ENCODE measurements around the gene PABPC3. TPM values are rescaled to one million over a fixed set of nuclear protein-coding genes. Genes with fewer than 3 reads are reported as not detected.

Gene PABPC3
- total RNA-seq, 2 donors from 2014 or later: 0.15 to 0.35 TPM

- WGBS, 2 experiments (ENCODE audit: insufficient coverage in 1 of 2, insufficient read length in 1 of 2): 50 to 52% methylated on average over 5 to 6 of the region's 6 CpGs
- Histone ChIP-seq H3K27me3 (ENCODE audit: control insufficient read depth, insufficient read depth, low read length, poor library complexity, severe bottlenecking) (no peaks in the 10 kb centered on the region), H3K9me3 (ENCODE audit: control insufficient read depth, low read length) (no peaks in the 10 kb centered on the region), H3K36me3 (ENCODE audit: control insufficient read depth, insufficient read depth, low read length) (no peaks in the 10 kb centered on the region), H3K4me1 (ENCODE audit: control insufficient read depth, insufficient read depth, low read length) (no peaks in the 10 kb centered on the region), H3K9ac (ENCODE audit: extremely low read depth, low read length, poor library complexity, severe bottlenecking) (no peak overlapping the region), H3K27ac (ENCODE audit: low read depth, low read length) (no peak overlapping the region), H3K4me3 (ENCODE audit: low read length) (no peak overlapping the region)
- Mint-ChIP-seq H3K36me3 (ENCODE audit: low read depth) (no peaks in the 10 kb centered on the region), H3K9me3 (no peaks in the 10 kb centered on the region), H3K27ac (no peak overlapping the region), H3K27me3 (ENCODE audit: insufficient read depth) (no peaks in the 10 kb centered on the region), H3K4me1 (no peaks in the 10 kb centered on the region), H3K4me3 (no peak overlapping the region)
- DNase-seq: peak; percentile 74
- TF ChIP-seq CTCF (conservative IDR thresholded peaks at IDR 0.05): peak; percentile 84
Measured at GRCh38 chr13:25085125-25085742, 10.7 kb upstream of the PABPC3 start.

- Histone ChIP-seq H3K9me3 (ENCODE audit: control insufficient read depth, low read length) (no peaks in the 10 kb centered on the region), H3K4me1 (ENCODE audit: control insufficient read depth, insufficient read depth, low read length) (no peaks in the 10 kb centered on the region), H3K36me3 (ENCODE audit: control insufficient read depth, insufficient read depth, low read length) (no peaks in the 10 kb centered on the region), H3K27me3 (ENCODE audit: control insufficient read depth, insufficient read depth, low read length, poor library complexity, severe bottlenecking) (no peaks in the 10 kb centered on the region), H3K4me3 (ENCODE audit: low read length) (no peak overlapping the region), H3K27ac (ENCODE audit: low read depth, low read length) (no peak overlapping the region), H3K9ac (ENCODE audit: extremely low read depth, low read length, poor library complexity, severe bottlenecking) (no peak overlapping the region)
- WGBS, 2 experiments (ENCODE audit: insufficient coverage in 1 of 2, insufficient read length in 1 of 2): 92 to 97% methylated on average over 7 to 10 of the region's 10 CpGs
- DNase-seq: no peak
- TF ChIP-seq CTCF (conservative IDR thresholded peaks at IDR 0.05): no peak
- no peaks in the 10 kb centered on the region for H3K4me1 Mint-ChIP-seq
- H3K4me3 Mint-ChIP-seq: no peak overlapping the region
- H3K27me3 Mint-ChIP-seq (ENCODE audit: insufficient read depth): no peaks in the 10 kb centered on the region
- H3K27ac Mint-ChIP-seq: no peak overlapping the region
- H3K9me3 Mint-ChIP-seq: no peaks in the 10 kb centered on the region
- H3K36me3 Mint-ChIP-seq (ENCODE audit: low read depth): no peaks in the 10 kb centered on the region
Measured at GRCh38 chr13:25088562-25089221, 7.2 kb upstream of the PABPC3 start.

- no peak overlapping the region for H3K4me3 ChIP-seq (ENCODE audit: low read length)
- Mint-ChIP-seq H3K9me3 (no peaks in the 10 kb centered on the region), H3K27ac (no peak overlapping the region), H3K36me3 (ENCODE audit: low read depth) (no peaks in the 10 kb centered on the region), H3K27me3 (ENCODE audit: insufficient read depth) (peaks cover 9% of the 10 kb centered on the region), H3K4me3 (no peak overlapping the region), H3K4me1 (no peaks in the 10 kb centered on the region)
- H3K27ac ChIP-seq (ENCODE audit: low read depth, low read length): no peak overlapping the region
- H3K27me3 ChIP-seq (ENCODE audit: control insufficient read depth, insufficient read depth, low read length, poor library complexity, severe bottlenecking): no peaks in the 10 kb centered on the region
- DNase-seq: no peak
- H3K9ac ChIP-seq (ENCODE audit: extremely low read depth, low read length, poor library complexity, severe bottlenecking): no peak overlapping the region
- TF ChIP-seq CTCF (conservative IDR thresholded peaks at IDR 0.05): no peak
- H3K9me3 ChIP-seq (ENCODE audit: control insufficient read depth, low read length): no peaks in the 10 kb centered on the region
- H3K36me3 ChIP-seq (ENCODE audit: control insufficient read depth, insufficient read depth, low read length): no peaks in the 10 kb centered on the region
- no peaks in the 10 kb centered on the region for H3K4me1 ChIP-seq (ENCODE audit: control insufficient read depth, insufficient read depth, low read length)
- 91 to 99% methylated on average over 13 of the region's 13 CpGs for WGBS, 2 experiments (ENCODE audit: insufficient coverage in 1 of 2, insufficient read length in 1 of 2)
Measured at GRCh38 chr13:25097426-25097825, 1.5 kb downstream of the PABPC3 start.

All from endodermal cell (in vitro differentiated cells).